GM12873 (cell line): ENCODE results near the gene NOPCHAP1.

Experiments
- CTCF ChIP-seq: IDR thresholded peaks from 2 replicates; pipeline ENCODE4 v1.5.1; 2012; ENCODE audit warnings: low read depth, mild to moderate bottlenecking, moderate library complexity, low read length, control low read depth; ENCODE audit not compliant: insufficient read depth; ENCODE audit errors: missing control alignments

NOPCHAP1 gene

GRCh38 chr12:104971306-104971705 is 14.8 kb upstream of the NOPCHAP1 start:
- TF ChIP-seq CTCF = no peak

- TF ChIP-seq CTCF = no peak
Measured at GRCh38 chr12:104973250-104973649, 12.9 kb upstream of the NOPCHAP1 start.

- TF ChIP-seq CTCF = no peak
Measured at GRCh38 chr12:104974626-104975290, 11.4 kb upstream of the NOPCHAP1 start.

- no peak for TF ChIP-seq CTCF
Measured at GRCh38 chr12:104975587-104976343, 10.4 kb upstream of the NOPCHAP1 start.

GRCh38 chr12:104976703-104977102 is 9.4 kb upstream of the NOPCHAP1 start:
- peak; percentile 19 for TF ChIP-seq CTCF

- no peak for TF ChIP-seq CTCF
Measured at GRCh38 chr12:104985206-104985605, 910 bp upstream of the NOPCHAP1 start.

GRCh38 chr12:104990950-104991349 is 4.8 kb downstream of the NOPCHAP1 start:
- TF ChIP-seq CTCF = no peak
